HAP-1 (cell line): ENCODE data around the gene GDF15.
A peak's percentile ranks its signal among the peaks of the same experiment; 100 is the strongest.

ENCODE experiments used
- DNase-seq, 2 experiments: peaks; one replicate each; pipeline ENCODE4 v3.0.0-alpha.2; 2016 to 2020; ENCODE audit warnings: low spot score in 2 of 2
- H3K27me3 ChIP-seq: fragments of 250-450 bp; sonication (Bioruptor Pico); 2 replicates; pipeline ENCODE4 v1.5.1; 2020; ENCODE audit warnings: low read depth, mild to moderate bottlenecking, moderate library complexity
- H3K36me3 ChIP-seq: fragments of 250-450 bp; sonication (Bioruptor Pico); replicated peaks from 2 replicates; pipeline ENCODE4 v1.5.1; 2020; ENCODE audit warnings: mild to moderate bottlenecking
- H3K4me1 ChIP-seq: fragments of 250-450 bp; sonication (Bioruptor Pico); 2 replicates; pipeline ENCODE4 v1.5.1; 2020; ENCODE audit warnings: mild to moderate bottlenecking
- H3K4me3 ChIP-seq: fragments of 250-450 bp; sonication (Bioruptor Pico); 2 replicates; pipeline ENCODE4 v1.5.1; 2020; ENCODE audit warnings: mild to moderate bottlenecking, moderate library complexity
- H3K9me3 ChIP-seq: fragments of 250-450 bp; sonication (Bioruptor Pico); 2 replicates; pipeline ENCODE4 v1.5.1; 2020; ENCODE audit warnings: mild to moderate bottlenecking, moderate library complexity
- in situ Hi-C: fragments of 300-500 bp; cut with MboI; formaldehyde crosslinking; loops from 3 replicates; pipeline ENCODE4 v1.14.3; 2020; ENCODE audit warnings: low sequenced_read_pairs, inconsistent platforms, mixed read lengths

Gene GDF15

DNA sequence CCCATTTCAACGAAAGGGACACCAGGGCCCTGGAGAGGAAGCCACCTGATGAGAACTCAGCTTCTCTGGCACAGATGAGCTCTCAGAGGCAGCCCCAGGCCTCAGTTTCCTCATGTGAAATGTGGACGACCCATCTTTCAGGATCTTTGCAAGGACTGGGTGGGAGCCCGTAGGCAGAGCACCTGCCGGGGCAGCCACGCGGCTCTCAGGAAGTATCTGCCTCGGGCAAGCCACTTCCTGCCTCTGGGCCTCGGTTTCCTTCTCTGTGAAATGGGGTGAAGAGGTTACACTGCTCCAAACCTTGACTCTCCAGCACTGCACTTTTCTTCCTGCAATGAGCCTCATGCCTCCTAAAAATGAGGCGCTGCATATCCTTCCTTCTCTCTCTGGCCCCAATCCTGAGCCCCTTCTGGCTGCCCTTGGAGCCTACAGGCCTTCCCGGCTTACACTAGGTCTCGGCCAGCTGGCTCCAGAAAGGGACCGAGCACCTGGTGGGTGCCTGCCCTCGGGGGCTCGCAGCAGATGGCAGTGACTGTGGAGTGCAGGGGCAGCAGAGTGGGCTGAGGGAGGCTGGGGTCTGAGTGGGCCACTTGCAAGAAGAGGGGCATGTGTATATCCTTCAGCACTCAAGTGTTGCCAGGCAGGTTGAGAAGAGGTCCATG is 36.7 kb downstream of the GDF15 start:
- in situ Hi-C loops, result no loop called here

DNA sequence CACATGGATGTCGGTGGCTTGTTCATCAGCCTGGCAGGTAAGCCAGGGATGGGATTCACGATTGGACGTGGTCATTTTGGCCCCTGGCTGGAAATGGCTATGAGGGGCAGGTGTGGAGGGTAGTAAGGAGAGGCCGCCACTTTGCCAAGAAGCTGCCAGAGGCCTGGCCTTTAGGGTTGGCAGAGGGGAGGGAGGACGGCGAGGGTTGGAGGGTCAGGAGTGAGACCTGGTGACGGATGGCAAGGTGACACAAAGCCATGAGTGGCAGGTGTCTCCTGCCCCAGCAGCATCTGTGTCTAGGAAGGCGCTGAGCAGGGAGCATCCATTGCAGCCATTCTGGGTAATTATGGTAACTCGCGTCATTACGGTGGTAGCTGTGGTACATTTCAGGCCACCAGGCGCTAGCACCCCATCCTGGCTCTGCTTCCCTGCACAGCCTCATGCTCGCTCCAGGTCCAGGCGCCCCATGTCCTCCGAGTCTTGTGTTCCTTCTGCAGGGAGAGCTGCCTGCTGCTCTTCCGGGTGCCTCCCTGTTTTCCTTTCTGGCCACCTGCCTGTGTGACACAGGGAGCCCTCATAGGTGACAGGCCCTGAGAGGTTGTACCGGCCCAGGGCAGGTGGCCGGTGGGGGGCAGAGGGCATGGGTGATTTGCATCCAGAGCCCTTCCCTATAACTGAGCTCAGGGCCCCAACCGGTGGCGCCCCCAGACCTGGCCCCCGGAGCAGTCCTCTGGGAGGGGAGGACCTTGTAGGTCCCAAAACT is 37.5 kb downstream of the GDF15 start:
- H3K4me3 ChIP-seq, result no peak overlapping the region
- DNase-seq, result no peak
- no peaks in the 10 kb centered on the region for H3K36me3 ChIP-seq
- H3K27me3 ChIP-seq, result no peaks in the 10 kb centered on the region
- H3K9me3 ChIP-seq, result no peaks in the 10 kb centered on the region
- peaks cover 7% of the 10 kb centered on the region for H3K4me1 ChIP-seq
- in situ Hi-C loops, result no loop called here

More for the DNA sequence above, 36.7 kb downstream of the GDF15 start:
- no peak for DNase-seq
- Histone ChIP-seq H3K27me3 (no peaks in the 10 kb centered on the region), H3K4me1 (peaks cover 10% of the 10 kb centered on the region), H3K9me3 (no peaks in the 10 kb centered on the region), H3K4me3 (no peak overlapping the region), H3K36me3 (no peaks in the 10 kb centered on the region)

DNA sequence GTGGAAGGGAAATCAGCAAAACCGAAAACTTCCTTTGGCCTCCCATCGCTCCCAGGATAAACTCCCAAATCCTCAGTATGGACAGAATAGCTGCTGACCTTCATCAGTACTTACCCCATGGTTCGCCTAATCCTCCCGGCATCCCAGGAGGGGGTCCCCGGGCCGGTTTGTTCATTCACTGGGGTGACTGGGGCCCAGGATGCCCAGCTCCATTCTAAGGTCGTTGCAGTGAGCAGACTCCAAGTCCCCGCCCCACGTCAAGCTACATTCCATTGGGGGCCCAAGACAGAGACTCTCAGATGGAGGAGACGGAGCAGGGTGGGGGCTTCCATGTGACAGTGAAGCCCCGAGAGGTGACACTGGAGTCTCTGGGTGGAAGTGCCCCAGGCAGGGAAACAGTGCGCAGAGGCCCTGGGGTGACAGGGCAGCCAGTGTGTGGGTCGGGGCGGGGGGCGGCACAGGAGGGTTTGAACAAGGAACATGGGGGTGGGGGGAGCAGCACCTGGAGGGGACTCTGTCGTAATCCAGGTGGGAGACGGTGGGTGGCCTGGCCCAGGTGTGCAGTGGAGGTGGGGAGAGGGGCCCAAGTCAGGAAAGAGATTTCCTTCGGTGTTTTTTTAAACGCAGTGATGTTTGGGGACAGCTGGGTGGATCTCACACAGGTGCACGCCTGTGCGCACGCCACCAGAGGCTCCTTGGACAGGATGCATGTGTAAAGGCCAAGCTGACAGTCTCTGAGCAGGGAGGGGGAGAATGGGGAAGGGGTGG is 38.3 kb downstream of the GDF15 start:
- peaks cover 5% of the 10 kb centered on the region for H3K4me1 ChIP-seq
- 0 out of 2 replicates have a peak, but pooled peaks cover 3% of the 10 kb centered on the region for H3K36me3 ChIP-seq
- H3K4me3 ChIP-seq, result no peak overlapping the region
- H3K27me3 ChIP-seq, result no peaks in the 10 kb centered on the region
- DNase-seq, result no peak
- in situ Hi-C loops, result no loop called here
- H3K9me3 ChIP-seq, result no peaks in the 10 kb centered on the region

DNA sequence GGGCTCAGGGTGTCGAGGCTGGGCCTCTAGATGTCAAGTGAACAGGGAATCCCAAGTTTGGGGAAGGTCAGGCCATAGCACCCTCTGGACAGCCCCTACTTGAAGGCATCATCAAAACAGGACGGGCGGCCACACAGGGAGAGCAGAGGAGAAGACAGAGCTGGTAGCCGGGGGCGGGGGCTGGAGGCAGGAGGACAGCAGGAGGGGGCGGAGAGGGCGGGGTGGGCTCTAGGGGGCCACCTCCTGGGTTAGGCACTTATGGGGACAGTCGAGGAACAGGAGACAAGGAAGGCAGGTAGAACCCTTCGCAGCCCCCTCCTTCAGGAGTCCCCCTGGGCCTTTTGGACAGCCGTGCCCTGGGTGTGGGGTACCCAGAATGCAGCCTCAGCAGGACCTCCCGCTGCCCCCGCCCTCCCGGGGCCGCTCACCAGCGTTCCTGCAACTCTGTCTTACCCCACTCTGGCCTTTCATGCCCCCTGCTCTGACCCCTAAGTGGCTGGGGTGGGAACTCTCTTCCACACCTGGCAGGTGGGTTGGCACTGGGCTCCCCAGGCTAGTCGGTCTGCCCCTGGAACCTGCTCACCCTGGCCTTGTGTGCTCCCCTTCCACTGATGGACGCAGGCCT is 39.0 kb downstream of the GDF15 start:
- no peak for DNase-seq
- H3K36me3 ChIP-seq, result 0 out of 2 replicates have a peak, but pooled peaks cover 3% of the 10 kb centered on the region
- H3K9me3 ChIP-seq, result no peaks in the 10 kb centered on the region
- in situ Hi-C loops, result no loop called here
- H3K27me3 ChIP-seq, result no peaks in the 10 kb centered on the region
- no peak overlapping the region for H3K4me3 ChIP-seq
- H3K4me1 ChIP-seq, result peaks cover 8% of the 10 kb centered on the region

DNA sequence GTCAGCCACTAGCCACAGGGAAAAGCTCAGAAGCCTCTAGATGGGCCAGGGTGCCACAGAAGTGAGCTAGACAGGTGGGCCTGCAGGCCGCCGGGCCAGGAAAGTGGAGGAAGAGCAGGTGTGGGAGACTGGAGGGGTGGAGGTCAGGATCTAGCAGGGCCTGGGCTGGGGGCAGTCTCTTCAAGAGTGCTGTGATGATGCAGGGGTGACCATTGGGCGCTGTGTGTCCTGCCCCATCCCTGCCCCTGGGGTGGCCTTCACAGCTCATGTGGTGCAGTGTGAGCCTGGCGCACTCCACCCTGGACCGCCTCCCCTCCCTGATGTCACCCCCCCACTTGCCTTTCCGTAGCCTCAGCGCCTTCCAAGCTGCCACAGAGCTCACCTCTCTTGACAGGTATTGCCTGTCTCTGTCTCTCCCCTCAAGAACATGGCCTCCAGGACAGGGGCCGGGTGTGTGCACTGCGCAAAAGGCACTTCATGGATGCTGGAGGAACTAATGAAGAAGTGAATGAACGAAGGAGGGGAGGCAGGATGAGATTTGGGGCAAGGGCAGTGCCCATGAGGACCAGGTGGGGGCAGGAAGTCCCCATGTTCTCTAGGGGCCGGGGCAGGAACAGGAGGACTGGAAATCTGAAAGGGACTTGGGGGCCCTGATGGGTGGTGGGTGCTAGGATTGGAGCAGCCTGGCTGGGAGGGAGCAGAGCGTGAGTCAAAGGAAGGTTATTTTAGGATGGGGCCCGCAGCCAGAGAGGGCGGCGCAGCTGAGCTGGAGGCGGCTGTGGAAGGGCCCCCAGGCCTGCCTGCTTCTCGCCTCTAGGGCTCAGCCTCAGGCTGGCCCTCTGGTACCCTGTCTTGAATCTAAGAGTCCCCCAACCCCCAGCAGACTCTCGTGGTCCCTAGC is 39.8 kb downstream of the GDF15 start:
- H3K36me3 ChIP-seq, result peaks cover 3% of the 10 kb centered on the region; the same call in 1 of the 2 replicates
- no peaks in the 10 kb centered on the region for H3K9me3 ChIP-seq
- H3K4me1 ChIP-seq, result peaks cover 6% of the 10 kb centered on the region; the same call in 1 of the 2 replicates
- H3K27me3 ChIP-seq, result no peaks in the 10 kb centered on the region
- no peak for DNase-seq
- H3K4me3 ChIP-seq, result no peak overlapping the region
- in situ Hi-C loops, result no loop called here

DNA sequence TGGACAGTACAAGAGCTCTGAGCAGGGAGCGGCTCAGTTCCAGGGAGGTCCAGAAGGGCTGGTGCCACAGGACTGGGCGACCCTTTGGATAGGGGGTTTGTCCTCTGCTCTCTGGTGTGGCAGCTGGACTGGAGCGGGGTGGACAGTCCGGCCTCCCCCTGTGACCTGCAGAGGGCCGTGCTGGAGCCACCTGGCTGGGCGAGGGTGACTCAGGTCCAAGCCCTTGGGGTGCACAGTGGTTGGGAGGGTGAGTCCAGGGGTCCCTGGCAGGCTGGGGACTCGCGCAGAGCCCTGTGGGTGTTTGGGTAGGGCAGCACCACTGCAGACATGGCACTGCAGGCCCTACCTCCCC is 40.4 kb downstream of the GDF15 start:
- Histone ChIP-seq H3K4me1 (peaks cover 6% of the 10 kb centered on the region; the same call in 1 of the 2 replicates), H3K9me3 (no peaks in the 10 kb centered on the region), H3K36me3 (peaks cover 3% of the 10 kb centered on the region; the same call in 1 of the 2 replicates), H3K4me3 (no peak overlapping the region), H3K27me3 (no peaks in the 10 kb centered on the region)
- DNase-seq, result no peak
- in situ Hi-C loops, result no loop called here

DNA sequence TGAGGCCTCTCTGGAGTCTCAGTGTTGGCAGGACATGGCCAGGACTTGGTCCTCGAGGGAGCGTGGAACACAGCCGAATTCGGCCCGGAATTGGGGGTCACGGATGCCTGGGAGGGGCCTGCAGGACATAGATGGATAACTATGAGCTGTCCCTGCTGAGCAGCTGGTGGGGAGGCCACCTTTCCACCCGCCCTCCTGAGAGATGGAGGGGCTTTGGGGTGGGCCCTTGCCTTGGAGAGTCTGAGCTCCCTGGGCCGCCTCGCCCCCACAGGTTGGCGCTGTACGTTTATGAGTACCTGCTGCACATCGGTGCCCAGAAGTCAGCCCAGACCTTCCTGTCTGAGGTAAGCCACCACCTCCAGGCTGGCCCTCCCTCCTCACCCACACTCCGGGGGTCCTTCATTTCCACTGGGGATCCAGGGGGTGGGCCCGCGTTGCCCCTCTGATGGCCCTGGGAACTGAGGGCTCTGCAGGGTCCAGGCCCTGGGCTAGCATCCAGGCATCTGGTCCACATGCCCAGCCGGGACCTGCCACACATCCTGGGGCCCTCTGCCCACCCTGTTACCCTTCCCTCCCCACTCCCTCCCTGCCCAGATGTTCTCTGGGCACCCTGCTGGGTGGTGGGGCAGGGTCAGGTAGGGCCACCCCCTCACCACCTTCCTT is 41.3 kb downstream of the GDF15 start:
- H3K27me3 ChIP-seq, result no peaks in the 10 kb centered on the region
- DNase-seq, result no peak
- H3K9me3 ChIP-seq, result no peaks in the 10 kb centered on the region
- in situ Hi-C loops, result no loop called here
- H3K36me3 ChIP-seq, result peaks cover 3% of the 10 kb centered on the region; the same call in 1 of the 2 replicates
- H3K4me3 ChIP-seq, result no peak overlapping the region
- peaks cover 6% of the 10 kb centered on the region; the same call in 1 of the 2 replicates for H3K4me1 ChIP-seq

DNA sequence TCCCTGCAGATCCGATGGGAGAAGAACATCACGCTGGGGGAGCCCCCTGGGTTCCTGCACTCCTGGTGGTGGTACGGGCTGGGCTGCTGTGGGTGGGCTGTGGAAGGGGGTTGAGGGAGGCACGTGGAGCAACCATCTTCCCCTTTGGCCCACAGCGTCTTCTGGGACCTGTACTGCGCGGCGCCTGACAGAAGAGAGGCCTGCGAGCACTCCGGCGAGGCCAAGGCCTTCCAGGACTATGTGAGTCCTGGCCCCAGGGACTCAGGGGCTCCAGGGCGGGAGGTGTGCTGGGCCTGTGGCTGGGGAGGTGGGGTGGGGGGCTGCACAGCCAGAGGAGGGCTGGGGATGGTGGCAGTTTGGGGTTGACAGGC is 41.8 kb downstream of the GDF15 start:
- in situ Hi-C loops, result no loop called here
- peaks cover 6% of the 10 kb centered on the region; the same call in 1 of the 2 replicates for H3K4me1 ChIP-seq
- DNase-seq, result no peak

DNA sequence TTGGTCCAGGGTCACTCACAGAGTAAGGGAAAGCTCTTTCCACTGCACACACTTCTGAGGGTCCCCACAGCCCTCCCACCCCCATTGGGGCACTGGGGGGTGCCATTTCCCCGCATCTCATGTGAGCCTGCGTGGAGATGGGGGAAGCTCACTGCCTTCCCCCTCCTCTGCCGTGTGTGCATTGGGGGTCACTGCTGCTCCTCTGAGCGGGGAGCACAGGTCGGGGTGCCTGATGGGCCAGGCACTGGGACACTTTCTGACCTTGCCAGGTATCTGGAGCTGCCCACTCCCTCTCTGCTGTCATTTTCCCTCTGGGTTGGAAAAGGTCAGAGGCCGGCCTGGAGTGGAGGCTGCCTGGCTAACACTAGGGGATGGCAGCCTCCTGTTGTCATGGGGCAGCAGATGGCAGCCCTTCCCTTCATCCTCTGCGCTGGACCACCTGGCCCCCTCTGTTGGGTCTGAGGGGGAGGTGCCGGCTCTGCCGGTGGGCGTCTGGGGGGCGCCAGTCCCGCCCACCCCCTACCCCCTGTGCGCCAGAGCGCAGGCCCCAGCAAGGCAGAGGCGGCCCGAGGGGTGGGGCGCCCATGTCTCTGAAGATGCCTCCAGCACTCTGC is 42.3 kb downstream of the GDF15 start:
- in situ Hi-C loops, result no loop called here
- no peak overlapping the region for H3K4me3 ChIP-seq
- no peak for DNase-seq
- H3K9me3 ChIP-seq, result no peaks in the 10 kb centered on the region
- no peaks in the 10 kb centered on the region for H3K27me3 ChIP-seq
- H3K36me3 ChIP-seq, result peaks cover 7% of the 10 kb centered on the region
- peaks cover 6% of the 10 kb centered on the region; the same call in 1 of the 2 replicates for H3K4me1 ChIP-seq

More for the DNA sequence above, 41.8 kb downstream of the GDF15 start:
- Histone ChIP-seq H3K27me3 (no peaks in the 10 kb centered on the region), H3K4me3 (no peak overlapping the region), H3K9me3 (no peaks in the 10 kb centered on the region), H3K36me3 (peaks cover 4% of the 10 kb centered on the region)

DNA sequence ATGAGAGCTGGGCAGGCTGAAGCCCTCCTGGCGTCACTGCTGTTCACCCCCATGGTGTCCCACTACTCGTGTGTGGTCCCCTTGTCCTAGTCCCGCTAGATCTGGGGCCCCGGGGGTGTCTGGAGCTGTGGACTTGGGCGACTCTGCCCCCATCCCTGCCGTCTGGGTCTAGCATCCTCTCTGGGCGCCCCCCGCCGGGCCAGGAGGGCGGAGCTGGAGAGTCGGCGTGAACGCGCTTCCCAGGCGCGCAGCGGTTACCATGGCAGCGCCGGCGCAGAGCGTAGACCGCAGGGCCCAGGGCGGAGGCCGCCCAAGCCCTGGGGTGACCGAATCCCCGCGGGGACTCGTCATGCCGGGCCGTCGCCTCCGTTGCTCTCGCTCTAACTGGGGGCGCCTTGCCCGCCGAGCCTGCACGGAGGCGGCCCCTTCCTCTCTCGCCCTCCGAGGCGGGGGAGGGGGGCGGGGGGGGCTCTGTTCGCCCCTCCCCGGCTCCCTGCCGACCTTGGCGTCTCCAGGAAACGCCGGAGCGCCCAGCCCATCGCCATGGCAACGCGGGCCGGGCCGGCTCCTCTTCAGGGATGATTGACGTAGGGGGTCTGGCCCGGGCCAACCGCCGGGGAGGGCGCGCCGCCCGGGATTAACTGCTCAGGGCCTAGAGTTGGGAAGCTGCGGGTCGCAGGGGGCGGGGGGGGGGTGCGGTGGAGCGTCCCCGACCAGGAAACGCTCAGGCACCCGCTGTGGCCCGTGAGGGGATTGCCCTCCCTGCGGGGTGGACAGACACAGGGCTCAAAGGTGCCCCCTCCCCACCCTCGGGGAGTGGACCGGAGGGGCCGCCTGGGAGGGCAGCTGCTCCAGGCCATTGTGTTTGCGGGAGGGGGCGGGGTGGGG is 43.1 kb downstream of the GDF15 start:
- no peak overlapping the region for H3K4me3 ChIP-seq
- H3K9me3 ChIP-seq, result no peaks in the 10 kb centered on the region
- peaks cover 8% of the 10 kb centered on the region for H3K36me3 ChIP-seq
- H3K27me3 ChIP-seq, result no peaks in the 10 kb centered on the region
- peak; percentile 39 to 81 for DNase-seq
- in situ Hi-C loops, result no loop called here
- H3K4me1 ChIP-seq, result peaks cover 6% of the 10 kb centered on the region; the same call in 1 of the 2 replicates

DNA sequence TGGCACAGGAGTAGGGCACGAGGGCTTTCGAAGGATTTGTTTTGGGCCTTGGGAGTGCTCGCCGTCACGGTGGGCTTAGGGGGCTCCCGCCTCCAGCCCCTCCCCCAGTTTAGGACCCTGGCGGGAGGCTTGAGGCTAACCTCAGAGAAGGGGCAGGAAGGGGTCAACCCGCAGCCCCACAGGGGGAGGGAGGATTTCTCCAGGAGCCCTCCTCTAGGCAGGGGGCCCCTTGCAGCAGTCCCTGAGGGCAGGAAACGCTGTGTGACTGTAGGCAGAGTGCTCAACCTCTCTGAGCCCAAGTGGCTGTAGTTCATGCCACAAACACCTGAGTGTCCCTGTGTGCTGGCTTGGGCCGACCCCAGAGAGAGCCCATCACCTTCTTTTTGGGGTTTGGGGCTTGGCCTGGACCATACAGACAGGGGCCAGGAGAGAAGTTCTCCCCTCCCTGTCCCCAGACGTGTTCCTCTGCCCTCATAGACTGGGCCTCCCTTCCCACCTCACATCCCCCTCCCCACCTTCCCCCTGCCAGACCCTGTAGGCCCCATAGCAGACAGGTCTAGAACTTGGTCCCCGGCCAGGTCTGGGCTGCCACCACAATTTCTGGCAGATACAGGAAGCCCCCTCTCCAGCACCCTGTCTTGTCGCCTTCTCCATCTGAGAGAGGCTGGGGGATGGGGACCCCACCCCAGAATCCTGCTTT is 43.9 kb downstream of the GDF15 start:
- no peak for DNase-seq
- H3K4me1 ChIP-seq, result peaks cover 6% of the 10 kb centered on the region; the same call in 1 of the 2 replicates
- no peaks in the 10 kb centered on the region for H3K27me3 ChIP-seq
- H3K36me3 ChIP-seq, result peaks cover 16% of the 10 kb centered on the region
- H3K4me3 ChIP-seq, result no peak overlapping the region
- in situ Hi-C loops, result no loop called here
- no peaks in the 10 kb centered on the region for H3K9me3 ChIP-seq
